SK-N-SH (cell line): ENCODE data around the gene PHF3. TPM values are rescaled to one million over a fixed set of nuclear protein-coding genes. Genes with fewer than 3 reads are reported as not detected.

ENCODE experiments used
- CTCF ChIA-PET: fragments of 300-600, 350-600 bp; formaldehyde crosslinking; extraction: SDS; loops from one replicate; lab custom pipeline; 2021; lab: Yijun Ruan, JAX
- POLR2A ChIA-PET: fragments of 350-600 bp; sonication (Branson Sonifier 250); formaldehyde crosslinking; extraction: SDS; loops from one replicate; lab custom pipeline; 2020; ENCODE audit warnings: antibody characterized with exemption, inconsistent platforms; lab: Yijun Ruan, JAX
- DNase-seq: peaks from one replicate; pipeline ENCODE4 v3.0.0; 2012
- H2AFZ ChIP-seq: fragments of 200-600 bp; sonication (generic); 2 replicates; pipeline ENCODE4 v1.8.1; 2016; ENCODE audit warnings: antibody characterized with exemption, mild to moderate bottlenecking, low read depth
- H3F3A ChIP-seq: fragments of 200-600 bp; sonication (generic); replicated peaks from 2 replicates; pipeline ENCODE3; 2016; ENCODE audit warnings: antibody characterized with exemption, mild to moderate bottlenecking; ENCODE audit not compliant: insufficient read depth
- H3K27ac ChIP-seq, 2 experiments: fragments of 200-500 bp in 1 of 2; fragments of 200-600 bp in 1 of 2; sonication (Bioruptor generic) in 1 of 2; sonication (generic), shearing (Covaris generic) in 1 of 2; 2 replicates each; pipeline versions ENCODE4 v1.5.1 to v1.6.1; 2014 to 2016; ENCODE audit warnings: low read depth in 2 of 2, inconsistent platforms in 1 of 2, low read length in 1 of 2, mild to moderate bottlenecking in 1 of 2, mixed read lengths in 1 of 2
- H3K27me3 ChIP-seq: fragments of 200-600 bp; sonication (generic), shearing (Covaris generic); 2 replicates; pipeline ENCODE4 v1.6.1; 2016; ENCODE audit warnings: mixed run types; ENCODE audit not compliant: insufficient read depth
- H3K36me3 ChIP-seq, 2 experiments: fragments of 200-500 bp in 1 of 2; fragments of 200-600 bp in 1 of 2; sonication (Bioruptor generic) in 1 of 2; sonication (generic) in 1 of 2; replicated peaks in 1 of 2; 2 replicates each; pipeline versions ENCODE3 to v1.5.1; 2014 to 2016; ENCODE audit warnings: low read length in 1 of 2, mild to moderate bottlenecking in 1 of 2; ENCODE audit not compliant: insufficient read depth in 2 of 2, control insufficient read depth in 1 of 2
- H3K4me1 ChIP-seq, 2 experiments: fragments of 200-500 bp in 1 of 2; fragments of 200-600 bp in 1 of 2; sonication (Bioruptor generic) in 1 of 2; sonication (generic), shearing (Covaris generic) in 1 of 2; 2 replicates each; pipeline versions ENCODE4 v1.5.1 to v1.6.1; 2014 to 2016; ENCODE audit warnings: low read depth in 1 of 2, low read length in 1 of 2, mixed run types in 1 of 2; ENCODE audit not compliant: insufficient read depth in 2 of 2, control insufficient read depth in 1 of 2
- H3K4me2 ChIP-seq: fragments of 200-600 bp; sonication (generic), shearing (Covaris generic); 2 replicates; pipeline ENCODE4 v1.6.1; 2017; ENCODE audit warnings: mixed run types
- H3K4me3 ChIP-seq, 2 experiments: fragments of 200-500 bp in 1 of 2; fragments of 200-600 bp in 1 of 2; sonication (Bioruptor generic) in 1 of 2; sonication (generic), shearing (Covaris generic) in 1 of 2; 2 replicates each; pipeline versions ENCODE4 v1.5.1 to v1.8.1; 2014 to 2016; ENCODE audit warnings: low read depth in 2 of 2, inconsistent platforms in 1 of 2, low read length in 1 of 2, mild to moderate bottlenecking in 1 of 2, mixed read lengths in 1 of 2, moderate library complexity in 1 of 2
- H3K79me2 ChIP-seq: fragments of 200-600 bp; sonication (generic); 2 replicates; pipeline ENCODE4 v1.8.1; 2017; ENCODE audit warnings: mild to moderate bottlenecking; ENCODE audit not compliant: insufficient read depth
- H3K9ac ChIP-seq: fragments of 200-600 bp; sonication (generic); 2 replicates; pipeline ENCODE4 v1.6.1; 2017; ENCODE audit warnings: mixed run types
- H3K9me2 ChIP-seq: fragments of 200-600 bp; sonication (generic); 2 replicates; pipeline ENCODE4 v1.6.1; 2017; ENCODE audit warnings: mixed run types
- H3K9me3 ChIP-seq: fragments of 200-600 bp; sonication (generic); 2 replicates; pipeline ENCODE4 v1.6.1; 2017; ENCODE audit warnings: mixed run types, mild to moderate bottlenecking, moderate library complexity
- H4K20me1 ChIP-seq: fragments of 200-600 bp; sonication (generic); 2 replicates; pipeline ENCODE4 v1.6.1; 2017; ENCODE audit warnings: mild to moderate bottlenecking, mixed run types; ENCODE audit not compliant: insufficient read depth
- CHD2 ChIP-seq: fragments of 150-350 bp; IDR thresholded peaks from 2 replicates; pipeline ENCODE4 v1.6.1; 2018; ENCODE audit warnings: low read length; ENCODE audit not compliant: partially characterized antibody
- ELF1 ChIP-seq: IDR thresholded peaks from 2 replicates; pipeline ENCODE4 v1.4.0; 2012
- EP300 ChIP-seq, 2 experiments: IDR thresholded peaks; 2 replicates each; pipeline versions ENCODE4 v1.4.0 to v1.6.1; 2012; ENCODE audit warnings: borderline replicate concordance in 1 of 2, low read depth in 1 of 2, low read length in 1 of 2
- EZH2phosphoT487 ChIP-seq: fragments of 200-600 bp; sonication (generic); IDR thresholded peaks from 2 replicates; pipeline ENCODE4 v1.6.1; 2017; ENCODE audit warnings: low read depth, mixed run types, mild to moderate bottlenecking, antibody characterized with exemption, moderate library complexity, borderline replicate concordance
- FOSL2 ChIP-seq: IDR thresholded peaks from 2 replicates; pipeline ENCODE4 v1.4.0; 2012; ENCODE audit warnings: low read depth, mild to moderate bottlenecking, moderate library complexity, borderline replicate concordance
- FOXJ3 ChIP-seq: sonication (generic); formaldehyde crosslinking; IDR thresholded peaks from 2 replicates; pipeline ENCODE4 v1.5.1; 2020; ENCODE audit warnings: mild to moderate bottlenecking, missing genetic modification reagents
- FOXM1 ChIP-seq: IDR thresholded peaks from 2 replicates; pipeline ENCODE4 v1.4.0; 2012; ENCODE audit warnings: low read depth, mild to moderate bottlenecking
- GATA2 ChIP-seq: sonication (generic); formaldehyde crosslinking; IDR thresholded peaks from 2 replicates; pipeline ENCODE4 v1.5.0; 2020; ENCODE audit warnings: mild to moderate bottlenecking, missing genetic modification reagents
- IRF3 ChIP-seq: fragments of 150-350 bp; IDR thresholded peaks from 2 replicates; pipeline ENCODE4 v1.6.1; 2016; ENCODE audit warnings: mild to moderate bottlenecking, low read depth, low read length
- JUND ChIP-seq: IDR thresholded peaks from 2 replicates; pipeline ENCODE4 v1.4.0; 2012
- MEF2A ChIP-seq: IDR thresholded peaks from 2 replicates; pipeline ENCODE4 v1.4.0; 2012; ENCODE audit warnings: low read depth, borderline replicate concordance
- MXI1 ChIP-seq: IDR thresholded peaks from 2 replicates; pipeline ENCODE4 v1.6.1; 2012; ENCODE audit warnings: mild to moderate bottlenecking, low read depth, low read length, improper control_type of control experiment
- NRF1 ChIP-seq: IDR thresholded peaks from 2 replicates; pipeline ENCODE4 v1.6.1; 2012; ENCODE audit warnings: low read depth, mild to moderate bottlenecking, low read length
- PBX3 ChIP-seq: IDR thresholded peaks from 2 replicates; pipeline ENCODE4; 2012
- POLR2AphosphoS5 ChIP-seq: IDR thresholded peaks from 2 replicates; pipeline ENCODE4 v1.6.1; 2012; ENCODE audit warnings: low read depth, low read length
- RAD21 ChIP-seq: IDR thresholded peaks from 2 replicates; pipeline ENCODE4 v1.6.1; 2012; ENCODE audit warnings: mild to moderate bottlenecking, low read length
- RXRA ChIP-seq: IDR thresholded peaks from 2 replicates; pipeline ENCODE4 v1.4.0; 2012; ENCODE audit warnings: low read depth, mild to moderate bottlenecking, borderline replicate concordance
- SIN3A ChIP-seq: IDR thresholded peaks from 2 replicates; pipeline ENCODE4 v1.6.1; 2012; ENCODE audit warnings: low read depth, mild to moderate bottlenecking, low read length, moderate library complexity, borderline replicate concordance
- TCF12 ChIP-seq: IDR thresholded peaks from 2 replicates; pipeline ENCODE4 v1.4.0; 2012
- USF1 ChIP-seq: IDR thresholded peaks from 2 replicates; pipeline ENCODE4 v1.4.0; 2012; ENCODE audit warnings: low read depth, borderline replicate concordance
- USF2 ChIP-seq: fragments of 150-350 bp; IDR thresholded peaks from 2 replicates; pipeline ENCODE4 v1.6.1; 2017; ENCODE audit warnings: antibody characterized with exemption, low read length, low read depth, borderline replicate concordance
- YY1 ChIP-seq: IDR thresholded peaks from 2 replicates; pipeline ENCODE4 v1.4.0; 2012; ENCODE audit warnings: low read depth, mild to moderate bottlenecking
- WGBS: methylation state at CpG from one replicate; pipeline ENCODE4 v1.1.6; 2017; ENCODE audit warnings: low lambda C conversion rate; 5-methylcytosine and 5-hydroxymethylcytosine counted together
- polyA plus RNA-seq, 3 experiments: library from polyadenylated mRNA; depleted of rRNA; stranded (reverse); fragments of >200 nt; gene quantifications; 2 replicates each; pipeline ENCODE4 v1.2.3, GENCODE V29; 2012

Gene PHF3
- polyA plus RNA-seq, 1 of the 3 experiments (the other 2 are of a cell fraction), result 4.4 TPM

- POLR2A ChIA-PET, result no interaction called here
- TF ChIP-seq NRF1 (no peak), EP300 (IDR thresholded peaks at IDR 0.05; ENCODE audit: borderline replicate concordance in 1 of 2, low read depth in 1 of 2, low read length in 1 of 2) (no peak), ELF1 (no peak), USF1 (no peak), POLR2AphosphoS5 (no peak), USF2 (no peak), RXRA (no peak), FOXM1 (no peak), EZH2phosphoT487 (no peak), FOXJ3 (no peak), RAD21 (no peak), SIN3A (no peak), PBX3 (no peak), FOSL2 (no peak)
- WGBS, result 97% methylated on average over 2 of the region's 2 CpGs
- H2AFZ ChIP-seq, result no peak overlapping the region
- H3K9me3 ChIP-seq, result 0 out of 2 replicates have a peak, but pooled peaks cover 3% of the 10 kb centered on the region
- H3K27ac ChIP-seq, result peak overlapping the region in 1 of 2 experiments; percentile 17; a peak in 1 of 4 replicates
- peaks cover 77% of the 10 kb centered on the region for H4K20me1 ChIP-seq
- no peak overlapping the region for H3K4me2 ChIP-seq
- peaks cover 8 to 37% of the 10 kb centered on the region in 2 experiments for H3K36me3 ChIP-seq
- H3K9me2 ChIP-seq, result no peaks in the 10 kb centered on the region
- H3K9ac ChIP-seq, result no peak overlapping the region
- H3K4me1 ChIP-seq, result peaks cover 3 to 13% of the 10 kb centered on the region in 2 experiments; a peak in 3 of 4 replicates
- H3K4me3 ChIP-seq, result no peak overlapping the region
- no peaks in the 10 kb centered on the region for H3F3A ChIP-seq
- CTCF ChIA-PET, result interaction anchor here (0.9 to 1.1 kb wide), 3 partner anchors 34 to 115 kb away, joined by 3 to 4 read pairs (median 3); no protein-coding TSS in a partner anchor
- peaks cover 96% of the 10 kb centered on the region for H3K79me2 ChIP-seq
- DNase-seq, result no peak
- H3K27me3 ChIP-seq, result no peaks in the 10 kb centered on the region
These were observed 13.7 kb downstream of the PHF3 start for GRCh38 chr6:63649269-63649668.

GRCh38 chr6:63649847-63650265 lies 14.3 kb downstream of the PHF3 start:
- peaks cover 3 to 10% of the 10 kb centered on the region in 2 experiments; a peak in 3 of 4 replicates for H3K4me1 ChIP-seq
- 0 out of 2 replicates have a peak, but pooled peaks cover 3% of the 10 kb centered on the region for H3K9me3 ChIP-seq
- no peak for TF ChIP-seq JUND
- TF ChIP-seq RXRA, result no peak
- no peak for TF ChIP-seq MEF2A
- no peak for TF ChIP-seq USF2
- TF ChIP-seq IRF3, result no peak
- TF ChIP-seq TCF12, result no peak
- TF ChIP-seq EP300 (IDR thresholded peaks at IDR 0.05; ENCODE audit: borderline replicate concordance in 1 of 2, low read depth in 1 of 2, low read length in 1 of 2), result no peak
- TF ChIP-seq YY1, result no peak
- no peak for TF ChIP-seq GATA2 (CRISPR knock-in tag)
- TF ChIP-seq NRF1, result no peak
- no peak for TF ChIP-seq SIN3A
- no peak for TF ChIP-seq ELF1
- TF ChIP-seq CHD2, result no peak
- TF ChIP-seq FOSL2, result no peak
- no peak for TF ChIP-seq MXI1
- no peak for TF ChIP-seq EZH2phosphoT487
- ChIA-PET CTCF (interaction anchor here (0.9 to 1.1 kb wide), 3 partner anchors 33 to 115 kb away, joined by 3 to 4 read pairs (median 3); no protein-coding TSS in a partner anchor), POLR2A (no interaction called here)
- no peak overlapping the region for H3K4me2 ChIP-seq
- peaks cover 75% of the 10 kb centered on the region for H4K20me1 ChIP-seq
- H3K36me3 ChIP-seq, result peaks cover 8 to 37% of the 10 kb centered on the region in 2 experiments
- H3K27me3 ChIP-seq, result no peaks in the 10 kb centered on the region
- H3K4me3 ChIP-seq, result no peak overlapping the region
- peaks cover 96% of the 10 kb centered on the region for H3K79me2 ChIP-seq
- H2AFZ ChIP-seq, result no peak overlapping the region
- no peaks in the 10 kb centered on the region for H3K9me2 ChIP-seq
- DNase-seq, result no peak
- no peaks in the 10 kb centered on the region for H3F3A ChIP-seq
- no peak overlapping the region for H3K9ac ChIP-seq
- H3K27ac ChIP-seq, result peak overlapping the region in 1 of 2 experiments; percentile 17; a peak in 1 of 4 replicates
